HepG2 (cell line): Measurements from ENCODE around the gene DENND4C. TPM values are rescaled to one million over a fixed set of nuclear protein-coding genes. Genes with fewer than 3 reads are reported as not detected.
A peak's percentile ranks its signal among the peaks of the same experiment; 100 is the strongest.

Source experiments
- ETV5 ChIP-seq: IDR thresholded peaks from 2 replicates; pipeline ENCODE4 v1.6.1; 2018; ENCODE audit warnings: missing biosample characterization, missing genetic modification reagents, inconsistent platforms, borderline replicate concordance
- HNRNPH1 ChIP-seq: fragments of 200-400 bp; formaldehyde crosslinking; optimal IDR thresholded peaks from 2 replicates; pipeline ENCODE3; 2017; ENCODE audit warnings: mild to moderate bottlenecking, low read depth, low read length
- ISL2 ChIP-seq: sonication (generic); formaldehyde crosslinking; IDR thresholded peaks from 2 replicates; pipeline ENCODE4 v1.5.0; 2020; ENCODE audit warnings: missing genetic modification reagents
- NFIC ChIP-seq: IDR thresholded peaks from 2 replicates; pipeline ENCODE4 v1.6.1; 2012; ENCODE audit warnings: mild to moderate bottlenecking, low read length, inconsistent platforms
- NFKBIZ ChIP-seq: IDR thresholded peaks from 2 replicates; pipeline ENCODE4 v1.6.1; 2018; ENCODE audit warnings: missing genetic modification reagents, missing compliant biosample characterization
- RCOR2 ChIP-seq: IDR thresholded peaks from 2 replicates; pipeline ENCODE4 v1.6.1; 2016; ENCODE audit warnings: missing biosample characterization, missing genetic modification reagents
- SRSF4 ChIP-seq: fragments of 200-400 bp; formaldehyde crosslinking; IDR thresholded peaks from one replicate; pipeline ENCODE4 v1.6.1; 2018; ENCODE audit warnings: mild to moderate bottlenecking, low read depth, low read length, moderate library complexity; ENCODE audit not compliant: poor library complexity, severe bottlenecking
- TGIF2 ChIP-seq: IDR thresholded peaks from 2 replicates; pipeline ENCODE4 v1.6.1; 2016; ENCODE audit warnings: control low read depth, missing compliant biosample characterization
- ZBTB21 ChIP-seq: sonication (generic); formaldehyde crosslinking; IDR thresholded peaks from 2 replicates; pipeline ENCODE4 v1.4.0; 2020; ENCODE audit warnings: missing genetic modification reagents
- ZFP36L2 ChIP-seq: sonication (generic); formaldehyde crosslinking; IDR thresholded peaks from 2 replicates; pipeline ENCODE4 v1.4.0; 2020; ENCODE audit warnings: missing genetic modification reagents
- ZNF12 ChIP-seq: sonication (generic); formaldehyde crosslinking; IDR thresholded peaks from 2 replicates; pipeline ENCODE4 v1.5.0; 2020; ENCODE audit warnings: missing genetic modification reagents
- ZNF274 ChIP-seq: sonication (generic); formaldehyde crosslinking; IDR thresholded peaks from 2 replicates; pipeline ENCODE4 v1.5.1; 2020; ENCODE audit warnings: mild to moderate bottlenecking, missing genetic modification reagents
- ZNF570 ChIP-seq: sonication (generic); formaldehyde crosslinking; IDR thresholded peaks from 2 replicates; pipeline ENCODE4 v1.4.0; 2020; ENCODE audit warnings: mild to moderate bottlenecking, missing genetic modification reagents, borderline replicate concordance
- ZNF670 ChIP-seq: sonication (generic); formaldehyde crosslinking; IDR thresholded peaks from 2 replicates; pipeline ENCODE4 v1.8.0; 2022; ENCODE audit warnings: mild to moderate bottlenecking, missing genetic modification reagents, borderline replicate concordance
- ZNF878 ChIP-seq: sonication (generic); formaldehyde crosslinking; IDR thresholded peaks from 2 replicates; pipeline ENCODE4 v1.8.1; 2023; ENCODE audit warnings: mild to moderate bottlenecking, missing genetic modification reagents, moderate library complexity
- polyA plus RNA-seq, 8 experiments: library from polyadenylated mRNA; depleted of rRNA in 3 of 8; stranded (reverse) in 7 of 8; unstranded in 1 of 8; fragments of >200 nt; fragmentation: Illumina TruSeq in 4 of 8; extraction: Trizol in 4 of 8; gene quantifications; 2 replicates each; pipeline versions ENCODE4 v1.2.1 to v1.2.3, GENCODE V29; 2011 to 2016; ENCODE audit warnings: low read depth in 4 of 8, missing spikeins in 1 of 8, mixed read lengths in 1 of 8; ENCODE audit not compliant: insufficient read depth in 1 of 8
- total RNA-seq, 5 experiments: library from RNA; depleted of rRNA; stranded (reverse); fragments of >200 nt; fragmentation: Illumina TruSeq; extraction: Trizol; gene quantifications; 2 replicates each; pipeline ENCODE4 v1.2.3, GENCODE V29; 2016; ENCODE audit warnings: low read depth in 1 of 5
- TF ChIP-seq, protein P1 (sequence below): sonication (generic); formaldehyde crosslinking; IDR thresholded peaks from 2 replicates; pipeline ENCODE4 v1.9.0; 2021; ENCODE audit warnings: mild to moderate bottlenecking, missing genetic modification reagents
- TF ChIP-seq, protein P2 (sequence below): sonication (generic); formaldehyde crosslinking; IDR thresholded peaks from 2 replicates; pipeline ENCODE4 v1.4.0; 2020; ENCODE audit warnings: mild to moderate bottlenecking, missing genetic modification reagents
- TF ChIP-seq, protein P3 (sequence below): sonication (generic); formaldehyde crosslinking; conservative IDR thresholded peaks from 2 replicates; pipeline ENCODE4 v1.4.0; 2020; ENCODE audit warnings: missing genetic modification reagents

Gene DENND4C
- total and polyA plus RNA-seq, 2 of the 13 experiments (the other 11 are each of a cell fraction or from before 2014, with no cell fraction given) = 19.1 to 27.2 TPM

DNA sequence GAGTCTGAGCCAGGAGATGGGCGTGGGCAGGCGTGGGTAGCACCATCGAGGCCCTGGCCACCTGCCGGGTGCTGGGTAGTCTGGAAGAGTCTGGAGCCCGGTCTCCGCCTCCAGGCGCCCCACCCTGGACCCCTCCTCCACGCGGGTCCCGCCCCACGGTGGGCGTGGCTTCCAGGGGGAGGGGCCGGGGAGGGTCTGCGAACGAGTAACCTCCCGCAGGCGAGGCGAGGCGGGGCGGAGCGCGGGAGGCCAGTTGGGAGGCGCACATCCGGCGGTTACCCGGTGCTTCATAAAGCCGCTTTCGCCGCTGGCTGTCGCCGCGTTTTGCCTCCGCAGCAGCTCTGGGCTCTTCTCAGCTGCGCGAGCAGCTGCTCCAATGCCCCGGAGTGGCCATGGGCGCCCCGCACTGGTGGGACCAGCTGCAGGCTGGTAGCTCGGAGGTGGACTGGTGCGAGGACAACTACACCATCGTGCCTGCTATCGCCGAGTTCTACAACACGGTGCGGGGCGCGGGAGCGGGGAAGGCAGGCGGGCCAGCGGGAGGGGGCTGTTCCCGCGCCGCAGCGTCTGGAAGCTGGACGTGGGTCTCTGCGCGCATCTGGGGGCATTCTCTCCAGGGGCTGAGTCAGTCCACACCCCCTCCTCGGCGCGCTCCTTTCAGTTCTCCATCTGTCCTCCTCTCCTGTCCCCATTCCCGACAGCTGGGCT, 178.4 kb downstream of the DENND4C start, which contains the start of gene ACER2 (continued):
- TF ChIP-seq, protein P1, sequence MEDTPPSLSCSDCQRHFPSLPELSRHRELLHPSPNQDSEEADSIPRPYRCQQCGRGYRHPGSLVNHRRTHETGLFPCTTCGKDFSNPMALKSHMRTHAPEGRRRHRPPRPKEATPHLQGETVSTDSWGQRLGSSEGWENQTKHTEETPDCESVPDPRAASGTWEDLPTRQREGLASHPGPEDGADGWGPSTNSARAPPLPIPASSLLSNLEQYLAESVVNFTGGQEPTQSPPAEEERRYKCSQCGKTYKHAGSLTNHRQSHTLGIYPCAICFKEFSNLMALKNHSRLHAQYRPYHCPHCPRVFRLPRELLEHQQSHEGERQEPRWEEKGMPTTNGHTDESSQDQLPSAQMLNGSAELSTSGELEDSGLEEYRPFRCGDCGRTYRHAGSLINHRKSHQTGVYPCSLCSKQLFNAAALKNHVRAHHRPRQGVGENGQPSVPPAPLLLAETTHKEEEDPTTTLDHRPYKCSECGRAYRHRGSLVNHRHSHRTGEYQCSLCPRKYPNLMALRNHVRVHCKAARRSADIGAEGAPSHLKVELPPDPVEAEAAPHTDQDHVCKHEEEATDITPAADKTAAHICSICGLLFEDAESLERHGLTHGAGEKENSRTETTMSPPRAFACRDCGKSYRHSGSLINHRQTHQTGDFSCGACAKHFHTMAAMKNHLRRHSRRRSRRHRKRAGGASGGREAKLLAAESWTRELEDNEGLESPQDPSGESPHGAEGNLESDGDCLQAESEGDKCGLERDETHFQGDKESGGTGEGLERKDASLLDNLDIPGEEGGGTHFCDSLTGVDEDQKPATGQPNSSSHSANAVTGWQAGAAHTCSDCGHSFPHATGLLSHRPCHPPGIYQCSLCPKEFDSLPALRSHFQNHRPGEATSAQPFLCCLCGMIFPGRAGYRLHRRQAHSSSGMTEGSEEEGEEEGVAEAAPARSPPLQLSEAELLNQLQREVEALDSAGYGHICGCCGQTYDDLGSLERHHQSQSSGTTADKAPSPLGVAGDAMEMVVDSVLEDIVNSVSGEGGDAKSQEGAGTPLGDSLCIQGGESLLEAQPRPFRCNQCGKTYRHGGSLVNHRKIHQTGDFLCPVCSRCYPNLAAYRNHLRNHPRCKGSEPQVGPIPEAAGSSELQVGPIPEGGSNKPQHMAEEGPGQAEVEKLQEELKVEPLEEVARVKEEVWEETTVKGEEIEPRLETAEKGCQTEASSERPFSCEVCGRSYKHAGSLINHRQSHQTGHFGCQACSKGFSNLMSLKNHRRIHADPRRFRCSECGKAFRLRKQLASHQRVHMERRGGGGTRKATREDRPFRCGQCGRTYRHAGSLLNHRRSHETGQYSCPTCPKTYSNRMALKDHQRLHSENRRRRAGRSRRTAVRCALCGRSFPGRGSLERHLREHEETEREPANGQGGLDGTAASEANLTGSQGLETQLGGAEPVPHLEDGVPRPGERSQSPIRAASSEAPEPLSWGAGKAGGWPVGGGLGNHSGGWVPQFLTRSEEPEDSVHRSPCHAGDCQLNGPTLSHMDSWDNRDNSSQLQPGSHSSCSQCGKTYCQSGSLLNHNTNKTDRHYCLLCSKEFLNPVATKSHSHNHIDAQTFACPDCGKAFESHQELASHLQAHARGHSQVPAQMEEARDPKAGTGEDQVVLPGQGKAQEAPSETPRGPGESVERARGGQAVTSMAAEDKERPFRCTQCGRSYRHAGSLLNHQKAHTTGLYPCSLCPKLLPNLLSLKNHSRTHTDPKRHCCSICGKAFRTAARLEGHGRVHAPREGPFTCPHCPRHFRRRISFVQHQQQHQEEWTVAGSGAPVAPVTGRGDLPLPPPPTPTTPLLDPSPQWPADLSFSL = no peak
- no peak for TF ChIP-seq SRSF4
- no peak for TF ChIP-seq ZNF12 (CRISPR knock-in tag)
- no peak for TF ChIP-seq ZBTB21 (CRISPR knock-in tag)
- no peak for TF ChIP-seq NFKBIZ
- peak; percentile 52; the same call in 1 of the 2 replicates for TF ChIP-seq ZNF274
- TF ChIP-seq ISL2 (CRISPR knock-in tag) = peak; percentile 67
- no peak for TF ChIP-seq ZFP36L2 (CRISPR knock-in tag)
- TF ChIP-seq, protein P2, sequence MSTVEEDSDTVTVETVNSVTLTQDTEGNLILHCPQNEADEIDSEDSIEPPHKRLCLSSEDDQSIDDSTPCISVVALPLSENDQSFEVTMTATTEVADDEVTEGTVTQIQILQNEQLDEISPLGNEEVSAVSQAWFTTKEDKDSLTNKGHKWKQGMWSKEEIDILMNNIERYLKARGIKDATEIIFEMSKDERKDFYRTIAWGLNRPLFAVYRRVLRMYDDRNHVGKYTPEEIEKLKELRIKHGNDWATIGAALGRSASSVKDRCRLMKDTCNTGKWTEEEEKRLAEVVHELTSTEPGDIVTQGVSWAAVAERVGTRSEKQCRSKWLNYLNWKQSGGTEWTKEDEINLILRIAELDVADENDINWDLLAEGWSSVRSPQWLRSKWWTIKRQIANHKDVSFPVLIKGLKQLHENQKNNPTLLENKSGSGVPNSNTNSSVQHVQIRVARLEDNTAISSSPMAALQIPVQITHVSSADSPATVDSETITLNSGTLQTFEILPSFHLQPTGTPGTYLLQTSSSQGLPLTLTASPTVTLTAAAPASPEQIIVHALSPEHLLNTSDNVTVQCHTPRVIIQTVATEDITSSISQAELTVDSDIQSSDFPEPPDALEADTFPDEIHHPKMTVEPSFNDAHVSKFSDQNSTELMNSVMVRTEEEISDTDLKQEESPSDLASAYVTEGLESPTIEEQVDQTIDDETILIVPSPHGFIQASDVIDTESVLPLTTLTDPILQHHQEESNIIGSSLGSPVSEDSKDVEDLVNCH (CRISPR knock-in tag) = 0 out of 2 replicates have a peak, but pooled peaks have one; percentile 6
- peak; percentile 87 for TF ChIP-seq ETV5 (CRISPR knock-in tag)
- 0 out of 2 replicates have a peak, but pooled peaks have one; percentile 15 for TF ChIP-seq RCOR2 (CRISPR knock-in tag)
- TF ChIP-seq ZNF670 (CRISPR knock-in tag) = no peak
- TF ChIP-seq, protein P3, sequence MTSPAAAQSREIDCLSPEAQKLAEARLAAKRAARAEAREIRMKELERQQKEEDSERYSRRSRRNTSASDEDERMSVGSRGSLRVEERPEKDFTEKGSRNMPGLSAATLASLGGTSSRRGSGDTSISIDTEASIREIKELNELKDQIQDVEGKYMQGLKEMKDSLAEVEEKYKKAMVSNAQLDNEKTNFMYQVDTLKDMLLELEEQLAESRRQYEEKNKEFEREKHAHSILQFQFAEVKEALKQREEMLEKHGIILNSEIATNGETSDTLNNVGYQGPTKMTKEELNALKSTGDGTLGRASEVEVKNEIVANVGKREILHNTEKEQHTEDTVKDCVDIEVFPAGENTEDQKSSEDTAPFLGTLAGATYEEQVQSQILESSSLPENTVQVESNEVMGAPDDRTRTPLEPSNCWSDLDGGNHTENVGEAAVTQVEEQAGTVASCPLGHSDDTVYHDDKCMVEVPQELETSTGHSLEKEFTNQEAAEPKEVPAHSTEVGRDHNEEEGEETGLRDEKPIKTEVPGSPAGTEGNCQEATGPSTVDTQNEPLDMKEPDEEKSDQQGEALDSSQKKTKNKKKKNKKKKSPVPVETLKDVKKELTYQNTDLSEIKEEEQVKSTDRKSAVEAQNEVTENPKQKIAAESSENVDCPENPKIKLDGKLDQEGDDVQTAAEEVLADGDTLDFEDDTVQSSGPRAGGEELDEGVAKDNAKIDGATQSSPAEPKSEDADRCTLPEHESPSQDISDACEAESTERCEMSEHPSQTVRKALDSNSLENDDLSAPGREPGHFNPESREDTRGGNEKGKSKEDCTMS (CRISPR knock-in tag) = no peak
- no peak for TF ChIP-seq ZNF570 (CRISPR knock-in tag)
- TF ChIP-seq TGIF2 = 0 out of 2 replicates have a peak, but pooled peaks have one; percentile 20
- no peak for TF ChIP-seq HNRNPH1
- no peak for TF ChIP-seq ZNF878 (CRISPR knock-in tag)
- TF ChIP-seq NFIC = no peak
